HG03558 (cell line): ENCODE measurements around the gene PLXNA4.

ENCODE experiments used
- ATAC-seq: cut with Tn5 transposase; IDR thresholded peaks from one replicate; pipeline ENCODE4 v1.9.1; 2021; ENCODE audit warnings: moderate number of reproducible peaks; ENCODE audit not compliant: unreplicated experiment; ENCODE audit errors: extremely low read depth

PLXNA4 gene

GRCh38 chr7:132450696-132451095 lies 125.6 kb downstream of the PLXNA4 start:
- ATAC-seq: no peak

GRCh38 chr7:132450188-132450587 lies 126.1 kb downstream of the PLXNA4 start:
- ATAC-seq: no peak

- no peak for ATAC-seq
Observed at GRCh38 chr7:132446666-132447278, 129.5 kb downstream of the PLXNA4 start.

DNA sequence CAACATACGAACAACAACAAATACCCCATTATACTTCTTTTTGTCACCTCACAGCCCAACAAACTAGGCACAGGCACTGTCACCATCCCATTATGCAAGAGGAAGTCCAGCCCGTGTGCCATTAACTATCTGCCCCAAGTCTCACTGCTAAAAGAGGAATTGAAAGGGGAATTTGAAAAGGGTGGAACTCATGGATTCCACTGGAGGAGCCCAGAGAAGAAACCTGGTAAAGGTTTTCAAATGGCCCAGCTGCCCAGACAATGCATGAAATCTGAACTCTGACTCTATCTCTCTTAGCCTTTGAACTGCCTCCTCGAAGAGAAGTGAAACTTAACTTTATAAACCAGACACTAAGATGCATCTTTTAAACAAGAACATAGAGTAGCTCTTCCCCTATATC lies 130.0 kb downstream of the PLXNA4 start:
- ATAC-seq: no peak

DNA sequence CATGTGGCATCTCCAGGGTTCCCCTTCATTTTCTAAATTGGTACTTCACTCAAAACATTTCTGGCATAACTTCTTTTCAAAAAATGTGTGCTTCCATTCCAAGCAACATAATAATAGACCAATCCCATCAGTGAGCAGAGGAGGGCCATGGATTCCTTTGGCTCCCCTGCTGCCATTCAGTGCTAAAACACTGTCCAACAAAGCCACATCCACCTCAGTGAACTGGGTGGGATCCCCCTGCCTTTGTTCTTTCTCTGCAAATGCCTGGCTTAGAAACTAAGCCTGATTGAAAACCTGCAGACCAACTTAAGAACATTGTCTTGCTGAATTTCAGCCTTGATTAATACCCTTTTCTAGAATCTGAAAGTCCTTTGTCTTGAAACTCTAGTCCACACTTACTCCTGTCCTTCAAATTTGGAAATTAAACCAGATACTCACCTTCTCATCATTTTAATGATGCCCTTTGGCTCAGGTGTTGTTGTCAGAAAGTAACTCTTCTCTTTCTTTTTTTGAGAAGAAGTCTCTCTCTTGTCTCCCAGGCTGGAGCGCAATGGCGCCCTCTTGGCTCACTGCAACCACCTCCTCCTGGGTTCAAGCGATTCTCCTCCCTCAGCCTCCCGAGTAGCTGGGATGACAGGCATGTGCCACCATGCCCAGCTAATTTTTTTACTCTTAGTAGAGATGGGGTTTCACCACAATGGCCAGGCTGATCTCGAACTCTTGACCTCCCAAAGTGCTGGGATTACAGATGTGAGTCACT lies 132.3 kb downstream of the PLXNA4 start:
- ATAC-seq: no peak

DNA sequence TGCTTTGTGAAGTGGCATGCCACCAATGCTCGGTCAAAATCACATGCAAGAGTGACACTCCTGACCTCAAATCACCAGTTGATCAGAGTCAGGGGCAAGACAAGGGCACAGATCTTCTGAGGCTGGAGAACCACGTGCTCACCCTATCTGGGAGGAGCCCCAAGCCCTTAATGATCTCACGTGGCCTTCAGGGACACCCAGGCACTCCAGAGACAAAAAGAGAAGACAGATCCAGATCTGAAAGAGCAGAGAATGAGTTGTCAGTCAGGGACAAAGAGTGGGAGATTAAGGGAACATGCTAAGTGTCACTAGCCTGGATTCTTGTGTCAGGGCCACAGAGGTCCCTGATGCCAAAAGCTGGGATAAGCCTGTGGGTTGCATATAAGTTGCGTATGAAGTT lies 134.3 kb downstream of the PLXNA4 start:
- no peak for ATAC-seq

- ATAC-seq: no peak
Observed at GRCh38 chr7:132440151-132440550, 136.1 kb downstream of the PLXNA4 start.

- ATAC-seq: no peak
Observed at GRCh38 chr7:132438926-132439325, 137.3 kb downstream of the PLXNA4 start.

DNA sequence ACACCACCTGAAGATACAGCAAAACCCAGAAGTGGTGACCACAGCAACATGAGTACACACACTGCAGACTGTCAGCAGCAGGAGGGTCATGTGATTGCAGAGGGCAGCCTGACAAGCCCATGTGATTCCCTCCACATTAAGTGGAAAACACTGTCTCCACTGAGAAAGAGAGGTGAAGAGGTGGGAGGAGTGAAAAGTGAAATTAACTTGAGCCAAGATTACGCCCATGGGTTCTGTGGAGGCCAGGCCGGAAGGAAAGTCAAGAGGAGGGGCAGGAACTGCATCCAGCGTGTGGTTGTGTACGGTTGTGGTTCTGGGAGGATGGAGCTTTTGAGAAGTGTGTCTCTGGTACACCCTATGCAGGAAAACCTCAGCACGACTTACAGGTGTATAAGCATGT lies 138.5 kb downstream of the PLXNA4 start:
- ATAC-seq: no peak

- no peak for ATAC-seq
Observed at GRCh38 chr7:132436121-132436520, 140.1 kb downstream of the PLXNA4 start.

- no peak for ATAC-seq
Observed at GRCh38 chr7:132435016-132435990, 141.0 kb downstream of the PLXNA4 start.

- no peak for ATAC-seq
Observed at GRCh38 chr7:132434041-132434440, 142.2 kb downstream of the PLXNA4 start.

DNA sequence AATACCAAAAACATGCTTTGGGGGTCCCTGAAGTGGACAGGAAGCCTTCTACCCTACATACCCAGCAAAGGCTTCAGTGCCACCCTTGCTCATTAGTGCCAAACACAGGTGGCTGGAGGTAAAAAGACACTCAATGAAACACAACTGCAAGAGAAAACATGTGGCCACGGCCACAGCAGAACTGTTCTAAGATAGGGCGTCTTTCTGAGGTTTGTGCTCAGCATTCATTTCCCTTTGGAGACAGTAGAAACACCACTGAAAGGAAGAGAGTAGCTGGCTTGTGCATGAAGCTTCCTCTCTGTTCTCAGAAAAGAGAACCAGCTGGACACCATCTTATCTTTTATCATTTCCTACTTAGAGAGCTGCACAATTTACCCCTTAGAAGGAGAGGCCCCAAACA lies 143.0 kb downstream of the PLXNA4 start:
- ATAC-seq: no peak

DNA sequence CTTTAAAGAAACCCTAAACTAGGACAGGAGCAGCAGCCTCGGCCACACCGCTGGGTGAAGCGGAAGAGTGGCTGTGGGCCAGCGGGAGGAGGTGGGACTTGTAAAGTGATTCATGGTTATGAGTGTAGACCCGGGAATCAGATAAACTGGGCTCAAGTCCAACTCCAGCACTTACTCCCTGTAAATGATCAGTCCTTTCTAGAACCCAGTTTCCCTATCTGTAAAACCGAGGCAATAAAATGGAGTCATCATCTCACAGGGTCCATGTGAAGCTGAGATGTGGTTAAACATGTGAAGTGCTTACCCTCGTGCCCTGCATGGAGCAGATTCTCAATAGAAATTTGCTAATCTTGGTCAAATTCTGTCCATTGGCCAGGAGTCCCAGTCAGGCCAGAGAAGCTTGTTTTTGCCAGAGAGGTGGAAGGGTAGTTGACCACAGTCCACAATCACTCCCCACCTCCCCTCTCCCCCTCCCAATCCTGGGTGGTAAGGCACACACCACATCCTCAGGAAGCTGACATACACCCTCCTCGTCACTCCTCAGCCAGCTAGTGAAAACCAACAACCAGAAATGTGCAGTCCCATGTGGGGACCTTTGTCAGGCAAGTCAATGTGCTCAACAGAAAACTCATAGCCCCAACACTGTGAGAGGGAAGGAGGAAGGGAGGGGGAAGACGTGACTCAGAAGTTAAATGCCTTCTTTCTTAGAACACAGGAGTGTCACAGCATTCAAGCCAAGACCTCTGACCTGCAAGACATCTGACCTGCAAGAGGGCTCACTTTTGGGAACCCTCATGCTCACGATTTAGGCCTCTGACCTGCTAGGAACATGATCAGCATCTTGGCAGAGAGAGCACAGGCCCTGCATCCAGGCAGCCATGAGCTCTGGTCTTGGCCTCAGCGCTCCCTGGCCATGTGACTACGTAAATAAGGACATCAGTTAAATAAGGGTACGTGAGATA lies 145.1 kb downstream of the PLXNA4 start:
- ATAC-seq: no peak

DNA sequence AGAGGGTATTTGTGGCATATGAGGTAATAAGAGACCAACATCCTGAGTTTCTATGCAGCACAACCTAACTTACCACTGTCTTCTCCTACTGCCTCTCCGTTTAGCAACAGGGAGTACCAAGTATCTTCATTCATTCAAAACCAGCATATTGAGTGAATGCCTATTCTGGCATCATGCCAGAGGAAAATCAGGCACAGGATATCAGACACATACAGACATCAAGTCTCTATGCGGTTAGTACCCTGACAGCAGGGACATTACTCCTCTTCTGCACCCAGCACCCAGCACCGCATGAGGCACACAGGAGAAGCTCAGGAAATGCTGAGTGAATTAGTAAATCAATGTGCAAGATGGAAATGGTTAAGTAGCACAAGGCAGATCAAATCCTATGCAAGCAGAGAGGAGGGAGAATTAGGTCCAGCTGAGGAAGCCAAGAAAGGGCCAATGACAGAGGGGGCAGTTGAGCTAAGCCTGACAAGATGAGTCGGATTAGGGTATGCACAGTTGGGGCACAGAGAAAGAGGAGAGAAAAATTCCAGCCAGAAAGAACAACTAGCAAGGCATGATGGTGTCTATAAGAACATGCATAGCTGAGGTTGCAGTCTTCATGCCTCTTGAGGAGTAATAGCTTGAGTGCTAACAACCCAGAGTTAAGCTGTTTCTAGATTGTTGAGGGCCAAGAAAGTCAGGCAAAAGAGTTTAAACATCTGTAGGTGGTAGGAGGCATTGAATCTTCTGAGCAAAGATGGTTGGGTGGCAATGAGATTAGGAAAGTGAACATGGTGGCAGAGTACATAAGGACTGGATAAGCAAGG lies 146.0 kb downstream of the PLXNA4 start:
- ATAC-seq: no peak

DNA sequence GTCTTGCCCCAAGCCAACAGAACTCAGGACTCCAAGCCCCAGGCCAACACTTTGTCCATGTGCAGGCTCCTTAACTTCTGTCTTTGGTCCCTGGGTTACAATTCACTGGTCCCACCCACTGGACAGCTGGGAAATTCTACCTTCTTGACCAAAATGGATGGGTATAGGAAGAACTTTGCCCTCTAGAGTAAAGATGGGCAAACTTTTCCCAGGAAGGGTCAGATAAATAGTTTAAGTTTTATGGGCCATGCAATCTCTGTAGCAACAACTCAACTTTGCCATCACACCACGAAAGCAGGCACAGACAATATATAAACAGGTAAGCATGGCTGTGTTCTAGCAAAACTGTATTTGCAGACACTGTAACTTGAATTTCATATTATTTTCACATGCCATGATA lies 147.1 kb downstream of the PLXNA4 start:
- no peak for ATAC-seq

DNA sequence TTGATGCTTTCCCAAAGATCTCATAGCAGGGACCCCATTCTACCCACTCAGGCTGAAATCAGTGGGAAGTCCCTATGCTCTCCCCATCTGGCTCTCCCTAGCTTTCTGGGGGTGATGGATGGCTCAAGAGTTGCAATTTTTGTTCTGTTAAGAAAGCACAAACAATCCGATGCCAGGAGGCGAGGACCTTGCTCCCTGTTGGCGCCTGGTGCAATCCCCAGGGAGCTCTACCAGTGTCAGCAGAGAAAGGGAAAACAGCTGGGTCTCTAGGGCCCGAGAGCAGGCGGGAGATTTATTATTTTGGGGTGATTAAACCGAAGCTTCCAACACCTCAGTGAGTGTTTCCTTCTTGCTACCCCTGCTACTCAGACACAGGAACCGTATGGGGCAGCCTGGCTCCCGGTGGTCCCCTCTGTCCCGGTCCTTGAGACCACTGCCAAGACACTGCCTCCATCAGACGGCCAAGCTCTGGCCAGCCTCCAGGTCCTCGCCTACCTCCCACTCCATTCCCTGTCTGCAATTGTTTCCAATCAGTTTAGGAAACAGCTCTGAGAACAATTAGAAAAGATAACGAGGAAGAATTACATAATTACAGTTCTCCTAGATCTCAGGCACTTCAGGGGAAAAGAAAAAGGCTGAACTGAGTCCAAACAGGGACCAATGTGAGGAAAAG lies 147.9 kb downstream of the PLXNA4 start:
- ATAC-seq: no peak

- no peak for ATAC-seq
Observed at GRCh38 chr7:132425942-132426341, 150.3 kb downstream of the PLXNA4 start.
